HG02610 (cell line): Measurements from ENCODE around the gene HELZ2.
"Not testable (repeated sequence)": the region's sequence is repeated elsewhere in the genome, so short reads cannot be mapped to it uniquely, and the experiment has no call there.

ENCODE experiments used
- ATAC-seq: cut with Tn5 transposase; IDR thresholded peaks from one replicate; pipeline ENCODE4 v1.9.1; 2021; ENCODE audit warnings: mild to moderate bottlenecking, moderate library complexity; ENCODE audit not compliant: unreplicated experiment

HELZ2 gene

DNA sequence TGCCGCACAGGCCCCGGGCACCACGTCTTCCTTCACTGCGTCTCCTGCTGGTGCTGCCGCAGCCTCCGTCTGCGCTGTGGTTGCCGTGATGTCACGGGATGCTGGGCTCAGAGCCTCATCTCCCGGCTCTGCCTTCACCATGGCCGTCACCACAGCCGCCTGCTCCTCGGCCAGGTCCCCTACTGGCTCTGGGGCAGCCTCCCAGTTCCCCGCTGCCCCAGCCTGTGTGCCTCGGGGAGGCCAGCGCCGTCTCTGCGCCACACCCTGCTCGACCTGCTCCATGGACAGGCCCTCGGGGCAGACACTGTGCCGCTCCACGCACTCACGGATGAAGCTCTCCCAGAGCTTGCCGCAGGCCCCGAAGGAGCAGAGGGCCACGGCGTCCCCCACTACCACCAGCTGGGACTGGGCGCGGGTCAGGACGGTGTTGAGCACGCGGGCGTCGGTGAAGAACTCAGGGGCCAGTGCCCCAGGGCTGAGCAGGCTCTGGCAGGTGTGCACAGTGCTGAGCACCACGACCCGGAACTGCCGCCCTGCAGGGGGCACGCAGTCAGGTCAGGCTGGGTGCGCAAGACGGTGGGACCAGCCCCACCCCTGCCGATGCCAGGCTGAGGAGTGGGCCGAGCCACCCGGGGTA, 8.2 kb downstream of the HELZ2 start:
- ATAC-seq, result no peak

DNA sequence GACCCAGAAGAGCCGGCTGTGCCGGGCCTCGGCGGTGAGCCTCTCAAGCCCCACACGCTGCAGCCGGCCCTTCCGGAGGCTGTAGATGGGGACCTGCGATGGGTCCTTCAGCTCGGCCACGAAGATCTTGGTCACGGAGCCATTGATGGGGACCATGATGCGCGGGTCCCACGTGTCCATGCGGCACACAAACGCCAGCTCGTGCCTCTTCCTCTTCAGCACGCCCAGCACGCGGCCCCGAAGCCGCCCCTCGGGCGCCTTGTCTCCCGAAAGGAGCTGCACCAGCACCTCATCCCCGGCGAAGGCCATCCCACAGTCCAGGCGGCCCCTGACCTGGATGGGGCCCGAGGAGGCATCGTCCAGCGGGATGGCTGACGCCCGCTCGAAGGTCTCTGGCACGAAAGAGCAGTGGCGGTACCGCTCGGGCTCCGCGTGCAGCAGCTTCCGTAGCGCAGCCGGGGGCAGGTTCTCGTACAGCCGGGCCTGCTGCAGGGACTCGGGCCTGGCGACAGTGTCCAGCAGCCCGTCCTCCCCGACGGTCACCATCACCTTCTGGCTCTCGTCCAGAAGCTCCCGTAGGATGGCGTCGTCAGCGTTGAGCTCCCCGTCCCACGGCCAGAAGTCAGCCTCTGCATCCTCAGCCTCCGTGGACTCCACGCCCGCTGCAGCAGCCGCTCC, 8.9 kb downstream of the HELZ2 start:
- no peak for ATAC-seq

DNA sequence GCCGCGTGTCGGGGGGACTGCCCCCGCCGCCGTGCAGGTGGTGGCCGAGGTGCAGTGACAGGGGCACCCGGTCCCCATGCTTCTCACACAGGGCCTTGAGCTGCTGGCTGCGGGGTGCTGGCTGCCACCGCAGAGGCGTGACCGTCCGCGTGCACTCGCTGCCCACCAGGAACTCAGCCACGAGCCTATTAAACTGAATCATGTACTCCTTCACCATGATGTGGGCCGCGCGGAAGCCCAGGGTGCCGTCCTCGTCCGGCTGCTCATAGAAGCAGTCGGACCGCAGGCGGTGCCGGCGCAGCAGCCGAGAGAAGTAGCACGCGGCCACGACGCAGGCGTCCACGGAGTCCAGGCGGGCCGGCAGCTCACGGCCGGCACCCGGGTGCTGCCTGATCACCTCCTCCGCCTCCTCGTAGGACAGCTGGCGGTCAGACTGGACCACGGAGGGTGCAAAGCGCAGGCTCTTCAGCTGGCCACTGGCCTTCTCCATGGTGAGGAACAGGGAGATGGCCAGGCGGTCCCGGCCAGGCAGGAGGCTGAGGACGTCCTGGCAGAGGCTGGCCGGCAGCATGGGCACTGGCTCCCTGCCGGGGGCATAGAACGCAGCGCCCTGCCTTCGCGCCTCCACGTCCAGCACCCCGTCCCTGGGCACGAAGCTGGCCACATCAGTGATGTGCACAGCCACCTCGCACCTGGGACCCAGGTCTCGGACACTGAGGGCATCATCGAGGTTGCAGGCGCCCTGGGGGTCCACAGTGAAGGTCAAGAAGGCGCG, 9.8 kb downstream of the HELZ2 start:
- no peak for ATAC-seq

DNA sequence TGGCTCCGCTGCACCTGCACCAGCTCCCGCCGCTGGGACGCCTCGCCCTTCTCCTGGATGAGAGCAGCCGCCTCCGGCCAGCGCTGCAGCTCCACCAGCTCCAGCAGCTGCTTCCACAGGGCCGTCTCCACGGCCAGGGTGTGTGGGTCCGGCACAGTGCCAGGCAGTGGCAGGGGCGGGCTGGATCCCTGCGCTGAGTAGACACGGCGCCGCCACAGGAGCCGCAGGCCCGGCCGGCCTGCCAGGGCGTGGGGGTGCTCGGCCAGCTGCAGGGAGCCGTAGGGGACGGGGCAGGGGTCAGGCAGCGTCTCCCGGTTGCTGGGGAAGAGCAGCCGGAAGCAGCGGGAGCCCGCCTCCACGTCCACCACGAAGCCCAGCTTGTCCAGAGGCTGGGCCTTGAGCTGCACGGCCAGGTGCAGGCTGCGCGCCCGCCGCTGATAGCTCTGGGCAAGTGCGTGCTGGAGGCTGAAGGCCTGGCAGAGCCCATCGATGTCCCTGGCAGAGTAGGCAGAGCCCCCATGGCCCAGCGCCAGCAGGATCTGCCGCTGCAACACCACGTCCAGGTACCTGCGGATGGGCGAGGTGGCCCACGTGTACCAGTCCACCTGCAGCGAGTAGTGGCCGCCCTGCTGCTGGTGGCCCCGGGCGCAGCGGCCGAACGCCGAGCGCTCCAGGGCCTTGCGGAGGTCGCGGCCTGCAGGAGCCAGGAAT, 10.7 kb downstream of the HELZ2 start:
- no peak for ATAC-seq

- ATAC-seq, result no peak
These were observed 11.4 kb downstream of the HELZ2 start for GRCh38 chr20:63562461-63563224.

- no peak for ATAC-seq
These were observed 12.2 kb downstream of the HELZ2 start for GRCh38 chr20:63561624-63562396.

GRCh38 chr20:63560856-63561609, 13.0 kb downstream of the HELZ2 start:
- ATAC-seq, result no peak

- no peak for ATAC-seq
These were observed 13.7 kb downstream of the HELZ2 start for GRCh38 chr20:63560333-63560805.

- ATAC-seq, result not testable (repeated sequence)
These were observed 14.3 kb downstream of the HELZ2 start for GRCh38 chr20:63559485-63560332.

- ATAC-seq, result no peak
These were observed 15.1 kb downstream of the HELZ2 start for GRCh38 chr20:63558804-63559484.

- no peak for ATAC-seq
These were observed 16.6 kb downstream of the HELZ2 start for GRCh38 chr20:63557481-63557891.

GRCh38 chr20:63556873-63557478, 17.1 kb downstream of the HELZ2 start:
- no peak for ATAC-seq

- no peak for ATAC-seq
These were observed 18.2 kb downstream of the HELZ2 start for GRCh38 chr20:63555661-63556381.

GRCh38 chr20:63554361-63555278, 19.4 kb downstream of the HELZ2 start:
- no peak for ATAC-seq

DNA sequence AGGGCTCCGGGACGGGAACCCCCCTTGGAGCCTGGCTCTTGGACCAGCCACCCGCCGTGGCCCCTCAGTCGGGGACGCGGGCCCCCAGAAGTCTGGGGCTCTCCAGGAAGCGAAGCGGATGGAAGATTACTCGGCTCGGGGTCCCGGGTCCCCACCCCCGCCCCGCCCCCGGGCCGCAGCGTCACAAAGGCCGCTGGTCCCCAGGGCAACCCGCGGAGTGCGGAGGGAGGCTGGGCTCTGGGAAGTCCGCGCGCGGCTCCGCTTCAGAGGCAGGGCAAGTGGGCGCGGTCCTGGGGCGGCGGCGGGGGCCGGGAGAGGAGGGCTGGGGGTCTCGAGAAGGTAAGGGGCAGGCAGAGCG, 20.1 kb downstream of the HELZ2 start, which contains the start of gene FNDC11:
Gene FNDC11, plus strand, starts transcription at position 227 of the 358 bp plus-strand sequence. CDS start 1,505 bp downstream, outside the sequence.
- no peak for ATAC-seq
